Osteoblast (primary cell): ENCODE measurements around the gene CTNNA1. TPM values are rescaled to one million over a fixed set of nuclear protein-coding genes. Genes with fewer than 3 reads are reported as not detected.

Source experiments
- DNase-seq: peaks from one replicate; pipeline ENCODE4 v3.0.0; 2011; ENCODE audit warnings: low spot score, mixed read lengths; ENCODE audit not compliant: insufficient read length; ENCODE audit errors: missing footprints
- H2AFZ ChIP-seq: 2 replicates; pipeline ENCODE4 v1.6.0; 2011; ENCODE audit warnings: mild to moderate bottlenecking, low read length
- H3K27ac ChIP-seq: 2 replicates; pipeline ENCODE4 v1.5.1; 2011; ENCODE audit warnings: mild to moderate bottlenecking, low read depth, low read length, moderate library complexity
- H3K27me3 ChIP-seq: 2 replicates; pipeline ENCODE4 v1.6.0; 2012; ENCODE audit warnings: mild to moderate bottlenecking, control low read depth, inconsistent platforms, low read length, moderate library complexity; ENCODE audit not compliant: insufficient read depth
- H3K36me3 ChIP-seq: 2 replicates; pipeline ENCODE4 v1.5.1; 2011; ENCODE audit warnings: mild to moderate bottlenecking, low read length, control low read depth, moderate library complexity; ENCODE audit not compliant: insufficient read depth
- H3K4me1 ChIP-seq: 2 replicates; pipeline ENCODE4 v1.5.1; 2011; ENCODE audit warnings: mild to moderate bottlenecking, low read length, control low read depth, moderate library complexity; ENCODE audit not compliant: insufficient read depth
- H3K4me2 ChIP-seq: 2 replicates; pipeline ENCODE4 v1.6.0; 2011; ENCODE audit warnings: mild to moderate bottlenecking, low read length; ENCODE audit not compliant: insufficient read depth
- H3K4me3 ChIP-seq: fragments of 200-600 bp; sonication (generic); 3 replicates; pipeline ENCODE4 v1.5.1; 2012; ENCODE audit warnings: mild to moderate bottlenecking, low read length, inconsistent platforms; ENCODE audit not compliant: insufficient read depth
- H3K79me2 ChIP-seq: 2 replicates; pipeline ENCODE4 v1.6.0; 2012; ENCODE audit warnings: mild to moderate bottlenecking, low read length, control low read depth, inconsistent platforms; ENCODE audit not compliant: insufficient read depth
- H3K9me3 ChIP-seq: 2 replicates; pipeline ENCODE4 v1.5.1; 2011; ENCODE audit warnings: low read depth, low read length, control low read depth
- H4K20me1 ChIP-seq: 2 replicates; pipeline ENCODE4 v1.6.0; 2012; ENCODE audit warnings: mild to moderate bottlenecking, low read length, control low read depth; ENCODE audit not compliant: insufficient read depth
- CTCF ChIP-seq: IDR thresholded peaks from 2 replicates; pipeline ENCODE4 v1.5.1; 2011; ENCODE audit warnings: mild to moderate bottlenecking, low read depth, low read length, moderate library complexity; ENCODE audit errors: extremely low read depth
- total RNA-seq: library from RNA; depleted of rRNA; stranded (reverse); fragments of >200 nt; gene quantifications from 2 replicates; pipeline ENCODE4 v1.2.3, GENCODE V29; 2012

Gene CTNNA1
- total RNA-seq, 1 donor, result 432 TPM

- Histone ChIP-seq H3K4me2 (no peak overlapping the region), H3K4me1 (peaks cover under 1% of the 10 kb centered on the region), H4K20me1 (no peaks in the 10 kb centered on the region), H3K9me3 (no peaks in the 10 kb centered on the region), H3K27me3 (peaks cover 4% of the 10 kb centered on the region), H3K27ac (no peak overlapping the region), H3K4me3 (no peak overlapping the region), H3K79me2 (no peaks in the 10 kb centered on the region), H3K36me3 (no peaks in the 10 kb centered on the region), H2AFZ (no peak overlapping the region)
- DNase-seq, result no peak
- no peak for TF ChIP-seq CTCF
These were observed 33.4 kb upstream of the CTNNA1 start for GRCh38 chr5:138719811-138720210.

- Histone ChIP-seq H2AFZ (no peak overlapping the region), H3K79me2 (no peaks in the 10 kb centered on the region), H3K4me3 (no peak overlapping the region), H3K9me3 (no peaks in the 10 kb centered on the region), H3K27ac (no peak overlapping the region), H3K4me1 (peaks cover 11% of the 10 kb centered on the region), H3K27me3 (peaks cover 4% of the 10 kb centered on the region), H3K36me3 (no peaks in the 10 kb centered on the region), H4K20me1 (no peaks in the 10 kb centered on the region), H3K4me2 (no peak overlapping the region)
- no peak for DNase-seq
- TF ChIP-seq CTCF, result no peak
These were observed 32.4 kb upstream of the CTNNA1 start for GRCh38 chr5:138720840-138721239.

- DNase-seq, result no peak
These were observed 31.2 kb upstream of the CTNNA1 start for GRCh38 chr5:138721979-138722378.

GRCh38 chr5:138722544-138723177 lies 30.6 kb upstream of the CTNNA1 start:
- Histone ChIP-seq H3K79me2 (no peaks in the 10 kb centered on the region), H3K4me1 (peaks cover 13% of the 10 kb centered on the region), H3K27ac (no peak overlapping the region), H3K9me3 (no peaks in the 10 kb centered on the region), H2AFZ (no peak overlapping the region), H4K20me1 (no peaks in the 10 kb centered on the region), H3K4me3 (no peak overlapping the region), H3K27me3 (peaks cover 4% of the 10 kb centered on the region), H3K4me2 (no peak overlapping the region), H3K36me3 (no peaks in the 10 kb centered on the region)
- TF ChIP-seq CTCF, result no peak
- no peak for DNase-seq

More at GRCh38 chr5:138721979-138722378, 31.2 kb upstream of the CTNNA1 start:
- no peak overlapping the region for H3K4me3 ChIP-seq
- no peaks in the 10 kb centered on the region for H4K20me1 ChIP-seq
- peaks cover 13% of the 10 kb centered on the region for H3K4me1 ChIP-seq
- H3K9me3 ChIP-seq, result no peaks in the 10 kb centered on the region
- peaks cover 4% of the 10 kb centered on the region for H3K27me3 ChIP-seq
- TF ChIP-seq CTCF, result no peak
- H3K4me2 ChIP-seq, result no peak overlapping the region
- H3K79me2 ChIP-seq, result no peaks in the 10 kb centered on the region
- H2AFZ ChIP-seq, result no peak overlapping the region
- H3K27ac ChIP-seq, result no peak overlapping the region
- no peaks in the 10 kb centered on the region for H3K36me3 ChIP-seq
